Measurements from ENCODE around the gene MMD2. TPM values are rescaled to one million over a fixed set of nuclear protein-coding genes. Genes with fewer than 3 reads are reported as not detected.

The MMD2 gene
- total RNA-seq, 4 donors from 2014 or later: not detected

- intact Hi-C loops (cut with DNase I; ENCODE audit: low total_unique reads): no loop called here
Observed at GRCh38 chr7:4919969-4920766, 38.8 kb downstream of the MMD2 start.

DNA sequence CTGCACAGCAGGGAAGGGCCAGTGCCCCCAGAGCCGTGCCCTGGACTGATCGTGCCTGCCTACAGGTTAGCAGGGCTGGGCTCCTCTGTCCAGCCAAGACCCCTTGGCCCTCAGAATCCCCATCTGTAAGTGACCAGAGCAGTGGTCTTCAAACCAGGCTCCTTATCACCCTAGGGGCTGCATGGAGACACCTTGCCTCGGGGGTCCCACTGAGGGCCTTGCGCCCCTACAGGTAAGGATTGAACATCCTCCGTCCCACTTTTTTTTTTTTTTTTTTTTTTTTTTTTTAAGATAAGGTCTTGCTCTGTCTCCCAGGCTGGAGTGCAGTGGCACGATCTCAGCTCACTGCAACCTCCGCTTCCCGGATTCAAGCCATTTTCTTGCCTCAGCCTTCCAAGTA is 42.9 kb downstream of the MMD2 start:
- H3K27me3 ChIP-seq: no peaks in the 10 kb centered on the region
- no peak for DNase-seq
- intact Hi-C loops (cut with DNase I; ENCODE audit: low total_unique reads): no loop called here
- no peaks in the 10 kb centered on the region for H3K36me3 ChIP-seq
- no peaks in the 10 kb centered on the region for H3K4me1 ChIP-seq
- H3K9me3 ChIP-seq: no peaks in the 10 kb centered on the region
- no peak overlapping the region for H3K4me3 ChIP-seq
- TF ChIP-seq, protein P1, sequence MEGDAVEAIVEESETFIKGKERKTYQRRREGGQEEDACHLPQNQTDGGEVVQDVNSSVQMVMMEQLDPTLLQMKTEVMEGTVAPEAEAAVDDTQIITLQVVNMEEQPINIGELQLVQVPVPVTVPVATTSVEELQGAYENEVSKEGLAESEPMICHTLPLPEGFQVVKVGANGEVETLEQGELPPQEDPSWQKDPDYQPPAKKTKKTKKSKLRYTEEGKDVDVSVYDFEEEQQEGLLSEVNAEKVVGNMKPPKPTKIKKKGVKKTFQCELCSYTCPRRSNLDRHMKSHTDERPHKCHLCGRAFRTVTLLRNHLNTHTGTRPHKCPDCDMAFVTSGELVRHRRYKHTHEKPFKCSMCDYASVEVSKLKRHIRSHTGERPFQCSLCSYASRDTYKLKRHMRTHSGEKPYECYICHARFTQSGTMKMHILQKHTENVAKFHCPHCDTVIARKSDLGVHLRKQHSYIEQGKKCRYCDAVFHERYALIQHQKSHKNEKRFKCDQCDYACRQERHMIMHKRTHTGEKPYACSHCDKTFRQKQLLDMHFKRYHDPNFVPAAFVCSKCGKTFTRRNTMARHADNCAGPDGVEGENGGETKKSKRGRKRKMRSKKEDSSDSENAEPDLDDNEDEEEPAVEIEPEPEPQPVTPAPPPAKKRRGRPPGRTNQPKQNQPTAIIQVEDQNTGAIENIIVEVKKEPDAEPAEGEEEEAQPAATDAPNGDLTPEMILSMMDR (IDR thresholded peaks at IDR 0.05): no peak
- no peak for TF ChIP-seq POLR2A (IDR thresholded peaks at IDR 0.05)
- no peak overlapping the region for H3K27ac ChIP-seq

More at GRCh38 chr7:4919969-4920766, 38.8 kb downstream of the MMD2 start:
- DNase-seq: no peak
- no peaks in the 10 kb centered on the region for H3K9me3 ChIP-seq
- H3K27ac ChIP-seq: no peak overlapping the region
- TF ChIP-seq, protein P1 (IDR thresholded peaks at IDR 0.05): no peak
- no peak for TF ChIP-seq POLR2A (IDR thresholded peaks at IDR 0.05)
- H3K4me3 ChIP-seq: no peak overlapping the region
- H3K36me3 ChIP-seq: no peaks in the 10 kb centered on the region
- H3K4me1 ChIP-seq: no peaks in the 10 kb centered on the region
- no peaks in the 10 kb centered on the region for H3K27me3 ChIP-seq

GRCh38 chr7:4911111-4911828 is 47.7 kb downstream of the MMD2 start:
- Histone ChIP-seq H3K4me1 (no peaks in the 10 kb centered on the region), H3K36me3 (no peaks in the 10 kb centered on the region), H3K4me3 (no peak overlapping the region), H3K9me3 (no peaks in the 10 kb centered on the region), H3K27me3 (no peaks in the 10 kb centered on the region), H3K27ac (no peak overlapping the region)
- DNase-seq: no peak
- intact Hi-C loops (cut with DNase I; ENCODE audit: low total_unique reads): no loop called here
- TF ChIP-seq POLR2A (IDR thresholded peaks at IDR 0.05): no peak

GRCh38 chr7:4906682-4907081 is 52.3 kb downstream of the MMD2 start:
- no peaks in the 10 kb centered on the region for H3K27me3 ChIP-seq
- no peak overlapping the region for H3K4me3 ChIP-seq
- TF ChIP-seq POLR2A (IDR thresholded peaks at IDR 0.05): no peak
- TF ChIP-seq, protein P1 (IDR thresholded peaks at IDR 0.05): no peak
- DNase-seq: no peak
- H3K27ac ChIP-seq: no peak overlapping the region
- no peaks in the 10 kb centered on the region for H3K9me3 ChIP-seq
- no peaks in the 10 kb centered on the region for H3K4me1 ChIP-seq
- intact Hi-C loops (cut with DNase I; ENCODE audit: low total_unique reads): no loop called here
- H3K36me3 ChIP-seq: no peaks in the 10 kb centered on the region

GRCh38 chr7:4905171-4905570 is 53.8 kb downstream of the MMD2 start:
- no peaks in the 10 kb centered on the region for H3K9me3 ChIP-seq
- intact Hi-C loops (cut with DNase I; ENCODE audit: low total_unique reads): no loop called here
- H3K4me3 ChIP-seq: no peak overlapping the region
- no peaks in the 10 kb centered on the region for H3K27me3 ChIP-seq
- H3K36me3 ChIP-seq: no peaks in the 10 kb centered on the region
- H3K27ac ChIP-seq: no peak overlapping the region
- no peak for TF ChIP-seq POLR2A (IDR thresholded peaks at IDR 0.05)
- TF ChIP-seq, protein P1 (IDR thresholded peaks at IDR 0.05): no peak
- no peak for DNase-seq
- no peaks in the 10 kb centered on the region for H3K4me1 ChIP-seq

Measured in uterus (tissue), 4 donors.